K562 (cell line): Measurements from ENCODE around the gene ANXA10. TPM values are rescaled to one million over a fixed set of nuclear protein-coding genes. Genes with fewer than 3 reads are reported as not detected.

Source experiments
- ATAC-seq: fragments of 200-7000 bp; cut with Tn5 transposase; 3 replicates; pipeline ENCODE4 v1.9.1; 2020; ENCODE audit warnings: moderate library complexity
- BruUV-seq: library from RNA; stranded (reverse); fragments of 400-500 nt; replicated peaks from 2 replicates; lab custom pipeline; 2021; lab: Mats Ljungman, UMichigan
- CTCF ChIA-PET: fragments of 300-600 bp; formaldehyde crosslinking; extraction: SDS; loops from one replicate; lab custom pipeline; 2021; ENCODE audit warnings: low intra/inter-chr PET ratio; lab: Yijun Ruan, JAX
- POLR2A ChIA-PET: fragments of 300-600, 350-650 bp; sonication (Branson Sonifier 250); formaldehyde crosslinking; extraction: SDS; loops from one replicate; lab custom pipeline; 2021; ENCODE audit warnings: antibody characterized with exemption, inconsistent platforms; lab: Yijun Ruan, JAX
- DNase-seq, 4 experiments: peaks; one replicate each; pipeline versions ENCODE4 v3.0.0 to v3.0.0-alpha.2; 2011 to 2018; ENCODE audit warnings: low spot score in 3 of 4, mixed read lengths in 3 of 4; ENCODE audit errors: extremely low read depth in 1 of 4
- FAIRE-seq: peaks from 2 replicates; lab custom pipeline; 2011; peaks lifted over from hg19 to GRCh38; lab: Jason Lieb, UNC
- H2AFZ ChIP-seq: 2 replicates; pipeline ENCODE4 v1.6.0; 2011; ENCODE audit warnings: low read depth, low read length, control low read depth, inconsistent platforms
- H3K27ac ChIP-seq: fragments of 200-600 bp; 3 replicates; pipeline ENCODE4 v1.8.0; 2011; ENCODE audit warnings: low read depth, mild to moderate bottlenecking, control low read depth, inconsistent platforms, low read length, moderate library complexity, mixed read lengths; ENCODE audit errors: extremely low read depth
- H3K27me3 ChIP-seq, 2 experiments: fragments of 300-600 bp in 1 of 2; 2 replicates in 1 of 2; 3 replicates in 1 of 2; pipeline versions ENCODE4 v1.6.0 to v1.8.0; 2011; ENCODE audit warnings: inconsistent platforms in 2 of 2, low read length in 2 of 2, mild to moderate bottlenecking in 1 of 2, mixed read lengths in 1 of 2, moderate library complexity in 1 of 2; ENCODE audit not compliant: control insufficient read depth in 2 of 2, insufficient read depth in 2 of 2
- H3K36me3 ChIP-seq: fragments of 300-600 bp; 3 replicates; pipeline ENCODE4 v1.8.0; 2011; ENCODE audit warnings: mild to moderate bottlenecking, low read length, inconsistent platforms; ENCODE audit not compliant: control insufficient read depth, insufficient read depth
- H3K4me1 ChIP-seq, 2 experiments: fragments of 200-600 bp in 1 of 2; replicated peaks in 1 of 2; 2 replicates in 1 of 2; 3 replicates in 1 of 2; pipeline versions ENCODE4 v1.5.1 to v1.8.0; 2011; ENCODE audit warnings: inconsistent platforms in 2 of 2, low read length in 2 of 2, mild to moderate bottlenecking in 1 of 2, mixed read lengths in 1 of 2, moderate library complexity in 1 of 2; ENCODE audit not compliant: control insufficient read depth in 2 of 2, insufficient read depth in 2 of 2
- H3K4me2 ChIP-seq: 2 replicates; pipeline ENCODE4 v1.6.1; 2011; ENCODE audit warnings: low read length, control low read depth, inconsistent platforms, mixed read lengths; ENCODE audit not compliant: insufficient read depth
- H3K4me3 ChIP-seq: fragments of 200-600 bp; sonication (generic), shearing (Covaris generic); 2 replicates; pipeline ENCODE4 v1.5.1; 2016; ENCODE audit warnings: control low read depth, inconsistent platforms
- H3K79me2 ChIP-seq: fragments of 200-600 bp; 3 replicates; pipeline ENCODE4 v1.8.0; 2011; ENCODE audit warnings: low read length, inconsistent platforms; ENCODE audit not compliant: control insufficient read depth, insufficient read depth
- H3K9ac ChIP-seq, 2 experiments: 2 replicates each; pipeline versions ENCODE4 v1.6.0 to v1.6.1; 2011; ENCODE audit warnings: low read depth in 2 of 2, low read length in 2 of 2, control low read depth in 1 of 2, inconsistent platforms in 1 of 2, mild to moderate bottlenecking in 1 of 2, mixed read lengths in 1 of 2; ENCODE audit not compliant: insufficient read depth in 1 of 2
- H3K9me1 ChIP-seq: one replicate; pipeline ENCODE4 v1.6.0; 2011; ENCODE audit warnings: inconsistent platforms, mild to moderate bottlenecking, low read length, moderate library complexity; ENCODE audit not compliant: control insufficient read depth, insufficient read depth
- H3K9me3 ChIP-seq: replicated peaks from 2 replicates; pipeline ENCODE4 v1.5.1; 2011; ENCODE audit warnings: low read depth, low read length, inconsistent platforms; ENCODE audit not compliant: control insufficient read depth, insufficient read depth
- H4K20me1 ChIP-seq: replicated peaks from 2 replicates; pipeline ENCODE4 v1.6.1; 2011; ENCODE audit warnings: low read length, inconsistent platforms, mixed read lengths; ENCODE audit not compliant: control insufficient read depth, insufficient read depth
- FOXM1 ChIP-seq, 2 experiments: fragments of 450-650 bp in 1 of 2; sonication (generic) in 1 of 2; formaldehyde crosslinking in 1 of 2; IDR thresholded peaks; 2 replicates each; pipeline versions ENCODE4 v1.6.1 to v1.9.0; 2017 to 2022; ENCODE audit warnings: low read depth in 2 of 2, mild to moderate bottlenecking in 2 of 2, missing genetic modification reagents in 1 of 2, moderate library complexity in 1 of 2
- NFE2L1 ChIP-seq: fragments of 450-650 bp; IDR thresholded peaks from 2 replicates; pipeline ENCODE4 v1.6.1; 2016; ENCODE audit warnings: missing genetic modification characterization, low read depth, mild to moderate bottlenecking, missing compliant biosample characterization, moderate library complexity, borderline replicate concordance
- NUFIP1 ChIP-seq: fragments of 450-650 bp; IDR thresholded peaks from 2 replicates; pipeline ENCODE4 v1.6.1; 2018; ENCODE audit not compliant: partially characterized antibody
- POLR3G ChIP-seq: IDR thresholded peaks from 2 replicates; pipeline ENCODE4 v1.6.1; 2011; ENCODE audit not compliant: insufficient read length, insufficient replicate concordance; ENCODE audit errors: extremely low read depth
- RUNX1 ChIP-seq: sonication (generic); IDR thresholded peaks from 2 replicates; pipeline ENCODE4 v1.6.1; 2016; ENCODE audit warnings: antibody characterized with exemption, low read depth
- ZNF23 ChIP-seq: fragments of 250-450 bp; sonication (Bioruptor Pico); IDR thresholded peaks from 2 replicates; pipeline ENCODE4 v1.4.0; 2020; ENCODE audit warnings: mild to moderate bottlenecking
- ZNF77 ChIP-seq: fragments of 250-450 bp; sonication (Bioruptor Pico); IDR thresholded peaks from 2 replicates; pipeline ENCODE4 v1.5.0; 2020
- WGBS: fragments of 100-300 bp; shearing (Covaris generic); methylation state at CpG from one replicate; pipeline ENCODE4 v1.1.6; 2016; ENCODE audit warnings: low coverage, mixed read lengths; ENCODE audit not compliant: insufficient coverage; ENCODE audit errors: missing lambda C conversion rate; 5-methylcytosine and 5-hydroxymethylcytosine counted together
- in situ Hi-C: fragments of 300-500 bp; cut with MboI; formaldehyde crosslinking; loops from 4 replicates; pipeline ENCODE4 v1.15.0; 2018; ENCODE audit warnings: inconsistent platforms, mixed read lengths
- intact Hi-C: fragments of 100-400 bp; cut with micrococcal nuclease; formaldehyde crosslinking; loops from 2 replicates; pipeline ENCODE4 v1.14.2; 2022
- polyA plus RNA-seq, 8 experiments: library from polyadenylated mRNA; depleted of rRNA in 4 of 8; stranded (reverse) in 5 of 8; unstranded in 3 of 8; fragments of >200 nt; fragmentation: Nextera tagmentation in 2 of 8; fragmentation: Illumina TruSeq in 1 of 8; extraction: Ambion mirVana in 2 of 8; extraction: Trizol in 1 of 8; gene quantifications; 2 replicates each; pipeline versions ENCODE4 v1.2.1 to v1.2.3, GENCODE V29; 2011 to 2014; ENCODE audit warnings: inconsistent platforms in 1 of 8, missing spikeins in 1 of 8
- total RNA-seq, 7 experiments: library from RNA; depleted of rRNA in 6 of 7; stranded (reverse); fragments of >200 nt in 6 of 7; fragmentation: Illumina TruSeq in 2 of 7; extraction: Trizol in 2 of 7; gene quantifications; 2 replicates each; pipeline versions ENCODE4 v1.2.1 to v1.2.3, GENCODE V29; 2011 to 2021; ENCODE audit warnings: low replicate concordance in 1 of 7
- TF ChIP-seq, protein P1 (sequence below): fragments of 450-650 bp; IDR thresholded peaks from 2 replicates; pipeline ENCODE4 v1.6.1; 2018; ENCODE audit not compliant: partially characterized antibody
- TF ChIP-seq, protein P2 (sequence below): fragments of 150-350 bp; IDR thresholded peaks from 2 replicates; pipeline ENCODE4 v1.6.1; 2014; ENCODE audit warnings: low read depth, mild to moderate bottlenecking, low read length, borderline replicate concordance
- TF ChIP-seq, protein P3 (sequence below): fragments of 250-450 bp; sonication (Bioruptor Pico); IDR thresholded peaks from 2 replicates; pipeline ENCODE4 v1.5.0; 2021; ENCODE audit warnings: mild to moderate bottlenecking, moderate library complexity

Gene ANXA10
- total and polyA plus RNA-seq, 9 of the 15 experiments (the other 6 are each of a cell fraction or from before 2014, with no cell fraction given): not detected

DNA sequence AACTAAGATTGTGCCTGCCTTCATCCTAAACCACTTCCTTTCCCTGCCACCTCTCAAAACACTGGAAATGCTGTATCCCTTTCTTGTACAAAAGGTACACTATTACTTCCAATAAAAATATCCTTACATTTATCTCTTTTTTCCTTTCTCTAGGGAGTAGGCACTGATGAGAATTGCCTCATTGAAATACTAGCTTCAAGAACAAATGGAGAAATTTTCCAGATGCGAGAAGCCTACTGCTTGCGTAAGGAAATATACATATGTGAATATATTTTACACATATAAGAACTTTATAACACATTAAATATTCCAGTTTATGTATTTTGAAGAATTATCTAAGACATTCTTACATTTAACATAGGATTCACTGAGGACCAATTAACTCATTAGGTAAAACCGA is 71.7 kb downstream of the ANXA10 start:
- no peak for FAIRE-seq
- POLR2A ChIA-PET: no interaction called here

More for the DNA sequence above, 71.7 kb downstream of the ANXA10 start:
- Histone ChIP-seq H3K4me2 (no peak overlapping the region), H3K9ac (no peak overlapping the region), H3K79me2 (no peaks in the 10 kb centered on the region), H2AFZ (no peak overlapping the region), H3K27me3 (no peaks in the 10 kb centered on the region), H3K36me3 (no peaks in the 10 kb centered on the region), H3K27ac (no peak overlapping the region), H3K9me3 (no peaks in the 10 kb centered on the region), H3K4me3 (no peak overlapping the region), H3K9me1 (no peaks in the 10 kb centered on the region), H4K20me1 (no peaks in the 10 kb centered on the region), H3K4me1 (no peaks in the 10 kb centered on the region)
- WGBS: 10% methylated on average over 3 of the region's 3 CpGs
- in situ Hi-C loops: no loop called here
- no TSS peak for BruUV-seq
- TF ChIP-seq RUNX1 (no peak), NUFIP1 (no peak), ZNF23 (CRISPR knock-in tag) (no peak), ZNF77 (CRISPR knock-in tag) (no peak), FOXM1 (IDR thresholded peaks at IDR 0.05; ENCODE audit: low read depth) (no peak), FOXM1 (CRISPR knock-in tag; IDR thresholded peaks at IDR 0.05; ENCODE audit: low read depth) (no peak), POLR3G (no peak), NFE2L1 (no peak)
- TF ChIP-seq, protein P1, sequence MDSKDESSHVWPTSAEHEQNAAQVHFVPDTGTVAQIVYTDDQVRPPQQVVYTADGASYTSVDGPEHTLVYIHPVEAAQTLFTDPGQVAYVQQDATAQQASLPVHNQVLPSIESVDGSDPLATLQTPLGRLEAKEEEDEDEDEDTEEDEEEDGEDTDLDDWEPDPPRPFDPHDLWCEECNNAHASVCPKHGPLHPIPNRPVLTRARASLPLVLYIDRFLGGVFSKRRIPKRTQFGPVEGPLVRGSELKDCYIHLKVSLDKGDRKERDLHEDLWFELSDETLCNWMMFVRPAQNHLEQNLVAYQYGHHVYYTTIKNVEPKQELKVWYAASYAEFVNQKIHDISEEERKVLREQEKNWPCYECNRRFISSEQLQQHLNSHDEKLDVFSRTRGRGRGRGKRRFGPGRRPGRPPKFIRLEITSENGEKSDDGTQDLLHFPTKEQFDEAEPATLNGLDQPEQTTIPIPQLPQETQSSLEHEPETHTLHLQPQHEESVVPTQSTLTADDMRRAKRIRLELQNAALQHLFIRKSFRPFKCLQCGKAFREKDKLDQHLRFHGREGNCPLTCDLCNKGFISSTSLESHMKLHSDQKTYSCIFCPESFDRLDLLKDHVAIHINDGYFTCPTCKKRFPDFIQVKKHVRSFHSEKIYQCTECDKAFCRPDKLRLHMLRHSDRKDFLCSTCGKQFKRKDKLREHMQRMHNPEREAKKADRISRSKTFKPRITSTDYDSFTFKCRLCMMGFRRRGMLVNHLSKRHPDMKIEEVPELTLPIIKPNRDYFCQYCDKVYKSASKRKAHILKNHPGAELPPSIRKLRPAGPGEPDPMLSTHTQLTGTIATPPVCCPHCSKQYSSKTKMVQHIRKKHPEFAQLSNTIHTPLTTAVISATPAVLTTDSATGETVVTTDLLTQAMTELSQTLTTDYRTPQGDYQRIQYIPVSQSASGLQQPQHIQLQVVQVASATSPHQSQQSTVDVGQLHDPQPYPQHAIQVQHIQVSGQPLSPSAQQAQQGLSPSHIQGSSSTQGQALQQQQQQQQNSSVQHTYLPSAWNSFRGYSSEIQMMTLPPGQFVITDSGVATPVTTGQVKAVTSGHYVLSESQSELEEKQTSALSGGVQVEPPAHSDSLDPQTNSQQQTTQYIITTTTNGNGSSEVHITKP: no peak
- TF ChIP-seq, protein P2, sequence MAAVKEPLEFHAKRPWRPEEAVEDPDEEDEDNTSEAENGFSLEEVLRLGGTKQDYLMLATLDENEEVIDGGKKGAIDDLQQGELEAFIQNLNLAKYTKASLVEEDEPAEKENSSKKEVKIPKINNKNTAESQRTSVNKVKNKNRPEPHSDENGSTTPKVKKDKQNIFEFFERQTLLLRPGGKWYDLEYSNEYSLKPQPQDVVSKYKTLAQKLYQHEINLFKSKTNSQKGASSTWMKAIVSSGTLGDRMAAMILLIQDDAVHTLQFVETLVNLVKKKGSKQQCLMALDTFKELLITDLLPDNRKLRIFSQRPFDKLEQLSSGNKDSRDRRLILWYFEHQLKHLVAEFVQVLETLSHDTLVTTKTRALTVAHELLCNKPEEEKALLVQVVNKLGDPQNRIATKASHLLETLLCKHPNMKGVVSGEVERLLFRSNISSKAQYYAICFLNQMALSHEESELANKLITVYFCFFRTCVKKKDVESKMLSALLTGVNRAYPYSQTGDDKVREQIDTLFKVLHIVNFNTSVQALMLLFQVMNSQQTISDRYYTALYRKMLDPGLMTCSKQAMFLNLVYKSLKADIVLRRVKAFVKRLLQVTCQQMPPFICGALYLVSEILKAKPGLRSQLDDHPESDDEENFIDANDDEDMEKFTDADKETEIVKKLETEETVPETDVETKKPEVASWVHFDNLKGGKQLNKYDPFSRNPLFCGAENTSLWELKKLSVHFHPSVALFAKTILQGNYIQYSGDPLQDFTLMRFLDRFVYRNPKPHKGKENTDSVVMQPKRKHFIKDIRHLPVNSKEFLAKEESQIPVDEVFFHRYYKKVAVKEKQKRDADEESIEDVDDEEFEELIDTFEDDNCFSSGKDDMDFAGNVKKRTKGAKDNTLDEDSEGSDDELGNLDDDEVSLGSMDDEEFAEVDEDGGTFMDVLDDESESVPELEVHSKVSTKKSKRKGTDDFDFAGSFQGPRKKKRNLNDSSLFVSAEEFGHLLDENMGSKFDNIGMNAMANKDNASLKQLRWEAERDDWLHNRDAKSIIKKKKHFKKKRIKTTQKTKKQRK: no peak
- TF ChIP-seq, protein P3, sequence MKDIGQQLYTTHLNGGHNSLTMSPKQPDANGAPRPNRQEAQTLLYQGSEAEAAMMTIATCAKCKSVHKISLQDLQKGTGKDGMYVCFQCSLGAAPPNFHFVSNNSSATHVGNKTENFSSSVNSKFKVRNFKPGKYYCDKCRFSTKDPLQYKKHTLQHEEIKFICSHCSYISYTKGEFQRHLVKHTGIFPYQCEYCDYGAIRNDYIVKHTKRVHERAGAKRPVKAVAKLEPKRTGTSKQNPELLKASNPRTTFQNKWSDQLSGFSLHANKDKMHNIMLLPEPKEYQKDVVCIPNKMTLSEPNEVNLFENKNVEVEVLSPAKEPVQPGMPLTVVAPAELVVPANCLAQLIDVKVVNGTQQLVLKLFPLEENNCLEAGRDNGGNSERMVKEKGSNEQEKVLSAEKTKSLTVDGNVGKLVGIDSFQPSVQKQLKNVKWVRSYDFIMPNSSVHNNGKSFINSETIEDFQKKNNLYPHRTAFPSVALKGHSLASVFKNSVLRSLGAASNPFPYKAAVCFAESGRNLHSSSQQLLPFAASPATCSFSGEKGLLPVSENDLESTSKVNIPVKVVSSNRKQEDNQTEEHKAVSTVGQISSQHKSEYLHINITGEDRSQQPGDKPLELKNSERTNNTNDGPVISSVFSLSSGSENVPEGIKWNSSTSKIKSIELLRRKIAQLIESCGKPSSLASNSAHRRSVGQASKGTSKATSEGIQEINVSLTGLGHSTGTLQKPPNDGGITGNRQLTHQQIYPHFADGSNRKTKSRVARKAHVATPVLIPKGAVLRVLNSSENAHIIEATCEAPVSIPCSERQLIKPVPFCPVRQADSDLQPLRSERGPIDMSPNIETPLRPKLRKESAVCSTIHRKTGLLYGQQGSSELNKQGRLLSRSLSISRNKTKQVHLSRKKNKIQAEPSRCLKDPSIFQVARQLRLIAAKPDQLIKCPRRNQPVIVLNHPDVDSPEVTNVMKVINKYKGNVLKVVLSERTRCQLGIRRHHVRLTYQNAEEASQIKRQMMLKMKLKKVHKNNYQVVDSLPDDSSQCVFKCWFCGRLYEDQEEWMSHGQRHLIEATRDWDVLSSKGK (CRISPR knock-in tag): no peak
- intact Hi-C loops: no loop called here
- CTCF ChIA-PET: no interaction called here
- DNase-seq (no peak), ATAC-seq (no peak)
